K562 (cell line): ENCODE measurements around the gene HADHA. TPM values are rescaled to one million over a fixed set of nuclear protein-coding genes. Genes with fewer than 3 reads are reported as not detected.

Source experiments
- ELF1 ChIP-seq: fragments of 200-800 bp; sonication (Bioruptor generic); IDR thresholded peaks from 2 replicates; pipeline ENCODE4 v1.6.1; 2016; ENCODE audit warnings: missing genetic modification characterization, missing compliant biosample characterization
- HMGN3 ChIP-seq: IDR thresholded peaks from 2 replicates; pipeline ENCODE4 v1.6.1; 2011; ENCODE audit warnings: borderline replicate concordance, low read depth, mild to moderate bottlenecking, mixed read lengths, low read length; ENCODE audit not compliant: insufficient read length; ENCODE audit errors: extremely low read depth
- NR1H2 ChIP-seq: sonication (generic); formaldehyde crosslinking; IDR thresholded peaks from 2 replicates; pipeline ENCODE4 v1.4.0; 2020; ENCODE audit warnings: mild to moderate bottlenecking, missing genetic modification reagents
- PHB ChIP-seq: fragments of 250-450 bp; sonication (Bioruptor Pico); IDR thresholded peaks from 2 replicates; pipeline ENCODE4 v1.5.0; 2021
- TARDBP ChIP-seq: fragments of 450-650 bp; IDR thresholded peaks from 2 replicates; pipeline ENCODE4 v1.6.1; 2016
- TBP ChIP-seq: optimal IDR thresholded peaks from 2 replicates; pipeline ENCODE3; 2011; ENCODE audit warnings: low read depth, low read length, improper control_type of control experiment
- TEAD1 ChIP-seq, 2 experiments: fragments of 450-650 bp in 1 of 2; sonication (generic) in 1 of 2; formaldehyde crosslinking; IDR thresholded peaks; 2 replicates each; pipeline versions ENCODE4 v1.4.0 to v1.8.0; 2020 to 2022; ENCODE audit warnings: mild to moderate bottlenecking in 2 of 2, missing genetic modification reagents in 1 of 2
- XRCC3 ChIP-seq: fragments of 450-650 bp; IDR thresholded peaks from 2 replicates; pipeline ENCODE4 v1.6.1; 2017; ENCODE audit warnings: mild to moderate bottlenecking, moderate library complexity
- ZFX ChIP-seq: sonication (generic); formaldehyde crosslinking; IDR thresholded peaks from 2 replicates; pipeline ENCODE4 v1.8.0; 2022; ENCODE audit warnings: mild to moderate bottlenecking, missing genetic modification reagents, moderate library complexity
- ZNF274 ChIP-seq: IDR thresholded peaks from 2 replicates; pipeline ENCODE4 v1.6.1; 2011; ENCODE audit warnings: low read depth, mild to moderate bottlenecking, low read length, moderate library complexity, borderline replicate concordance
- ZNF764 ChIP-seq: fragments of 250-450 bp; sonication (Bioruptor Pico); IDR thresholded peaks from 2 replicates; pipeline ENCODE4 v1.4.0; 2020; ENCODE audit warnings: low read depth, mild to moderate bottlenecking, moderate library complexity
- ZNF785 ChIP-seq: fragments of 250-450 bp; sonication (Bioruptor Pico); IDR thresholded peaks from 2 replicates; pipeline ENCODE4 v1.4.0; 2020; ENCODE audit warnings: mild to moderate bottlenecking
- polyA plus RNA-seq, 8 experiments: library from polyadenylated mRNA; depleted of rRNA in 4 of 8; stranded (reverse) in 5 of 8; unstranded in 3 of 8; fragments of >200 nt; fragmentation: Nextera tagmentation in 2 of 8; fragmentation: Illumina TruSeq in 1 of 8; extraction: Ambion mirVana in 2 of 8; extraction: Trizol in 1 of 8; gene quantifications; 2 replicates each; pipeline versions ENCODE4 v1.2.1 to v1.2.3, GENCODE V29; 2011 to 2014; ENCODE audit warnings: inconsistent platforms in 1 of 8, missing spikeins in 1 of 8
- total RNA-seq, 7 experiments: library from RNA; depleted of rRNA in 6 of 7; stranded (reverse); fragments of >200 nt in 6 of 7; fragmentation: Illumina TruSeq in 2 of 7; extraction: Trizol in 2 of 7; gene quantifications; 2 replicates each; pipeline versions ENCODE4 v1.2.1 to v1.2.3, GENCODE V29; 2011 to 2021; ENCODE audit warnings: low replicate concordance in 1 of 7
- TF ChIP-seq, protein P1 (sequence below): fragments of 450-650 bp; IDR thresholded peaks from 2 replicates; pipeline ENCODE4 v1.7.0; 2016; ENCODE audit warnings: borderline replicate concordance
- TF ChIP-seq, protein P2 (sequence below): sonication (generic); formaldehyde crosslinking; IDR thresholded peaks from 2 replicates; pipeline ENCODE4 v1.8.0; 2023; ENCODE audit warnings: mild to moderate bottlenecking, missing genetic modification reagents
- TF ChIP-seq, protein P3 (sequence below): fragments of 450-650 bp; conservative IDR thresholded peaks from 2 replicates; pipeline ENCODE4 v1.6.1; 2016; ENCODE audit warnings: missing genetic modification characterization, low read depth, mild to moderate bottlenecking, missing compliant biosample characterization, moderate library complexity
- TF ChIP-seq, protein P4 (sequence below): sonication (generic); formaldehyde crosslinking; IDR thresholded peaks from 2 replicates; pipeline ENCODE4 v1.8.0; 2022; ENCODE audit warnings: mild to moderate bottlenecking, missing genetic modification reagents

HADHA gene
- total and polyA plus RNA-seq, 9 of the 15 experiments (the other 6 are each of a cell fraction or from before 2014, with no cell fraction given) = 145 to 326 (median 202) TPM

DNA sequence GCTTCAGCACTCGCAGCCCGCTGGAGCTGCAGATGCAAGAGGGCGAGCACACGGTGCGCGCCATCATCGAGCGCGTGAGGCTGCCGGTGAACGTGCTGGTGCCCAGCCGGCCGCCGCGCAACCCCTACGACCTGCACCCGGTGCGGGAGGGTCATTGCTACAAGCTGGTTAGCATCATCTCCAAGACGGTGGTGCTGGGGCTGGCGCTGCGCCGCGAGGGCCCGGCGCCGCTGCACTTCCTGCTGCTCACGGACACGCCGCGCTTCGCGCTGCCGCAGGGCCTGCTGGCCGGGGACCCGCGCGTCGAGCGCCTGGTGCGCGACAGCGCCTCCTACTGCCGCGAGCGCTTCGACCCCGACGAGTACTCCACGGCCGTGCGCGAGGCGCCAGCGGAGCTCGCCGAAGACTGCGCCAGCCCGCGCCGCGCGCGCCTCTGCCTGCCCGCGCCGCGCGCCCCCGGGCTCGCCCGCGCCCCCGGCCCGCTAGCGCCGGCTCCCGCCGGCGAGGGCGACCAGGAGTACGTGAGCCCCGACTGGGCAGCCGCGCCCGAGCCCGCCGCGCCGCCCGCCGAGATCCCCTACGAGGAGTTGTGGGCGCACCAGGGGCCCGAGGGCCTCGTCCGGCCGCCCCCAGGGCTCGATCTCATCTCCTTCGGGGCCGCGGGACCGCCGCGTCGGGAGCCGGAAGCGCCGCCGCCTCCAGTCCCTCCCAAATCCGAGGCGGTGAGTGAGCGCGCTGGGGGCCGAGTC, 59.7 kb downstream of the HADHA start (continued):
- TF ChIP-seq, protein P1, sequence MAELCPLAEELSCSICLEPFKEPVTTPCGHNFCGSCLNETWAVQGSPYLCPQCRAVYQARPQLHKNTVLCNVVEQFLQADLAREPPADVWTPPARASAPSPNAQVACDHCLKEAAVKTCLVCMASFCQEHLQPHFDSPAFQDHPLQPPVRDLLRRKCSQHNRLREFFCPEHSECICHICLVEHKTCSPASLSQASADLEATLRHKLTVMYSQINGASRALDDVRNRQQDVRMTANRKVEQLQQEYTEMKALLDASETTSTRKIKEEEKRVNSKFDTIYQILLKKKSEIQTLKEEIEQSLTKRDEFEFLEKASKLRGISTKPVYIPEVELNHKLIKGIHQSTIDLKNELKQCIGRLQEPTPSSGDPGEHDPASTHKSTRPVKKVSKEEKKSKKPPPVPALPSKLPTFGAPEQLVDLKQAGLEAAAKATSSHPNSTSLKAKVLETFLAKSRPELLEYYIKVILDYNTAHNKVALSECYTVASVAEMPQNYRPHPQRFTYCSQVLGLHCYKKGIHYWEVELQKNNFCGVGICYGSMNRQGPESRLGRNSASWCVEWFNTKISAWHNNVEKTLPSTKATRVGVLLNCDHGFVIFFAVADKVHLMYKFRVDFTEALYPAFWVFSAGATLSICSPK = no peak
- TF ChIP-seq TEAD1 (CRISPR knock-in tag; IDR thresholded peaks at IDR 0.05) = peak in 1 of 2 experiments; percentile 84; a peak in 2 of 4 replicates
- TF ChIP-seq ZFX (CRISPR knock-in tag) = peak; percentile 94
- TF ChIP-seq PHB (CRISPR knock-in tag) = no peak
- no peak for TF ChIP-seq XRCC3
- TF ChIP-seq NR1H2 (CRISPR knock-in tag) = peak; percentile 95
- TF ChIP-seq, protein P2, sequence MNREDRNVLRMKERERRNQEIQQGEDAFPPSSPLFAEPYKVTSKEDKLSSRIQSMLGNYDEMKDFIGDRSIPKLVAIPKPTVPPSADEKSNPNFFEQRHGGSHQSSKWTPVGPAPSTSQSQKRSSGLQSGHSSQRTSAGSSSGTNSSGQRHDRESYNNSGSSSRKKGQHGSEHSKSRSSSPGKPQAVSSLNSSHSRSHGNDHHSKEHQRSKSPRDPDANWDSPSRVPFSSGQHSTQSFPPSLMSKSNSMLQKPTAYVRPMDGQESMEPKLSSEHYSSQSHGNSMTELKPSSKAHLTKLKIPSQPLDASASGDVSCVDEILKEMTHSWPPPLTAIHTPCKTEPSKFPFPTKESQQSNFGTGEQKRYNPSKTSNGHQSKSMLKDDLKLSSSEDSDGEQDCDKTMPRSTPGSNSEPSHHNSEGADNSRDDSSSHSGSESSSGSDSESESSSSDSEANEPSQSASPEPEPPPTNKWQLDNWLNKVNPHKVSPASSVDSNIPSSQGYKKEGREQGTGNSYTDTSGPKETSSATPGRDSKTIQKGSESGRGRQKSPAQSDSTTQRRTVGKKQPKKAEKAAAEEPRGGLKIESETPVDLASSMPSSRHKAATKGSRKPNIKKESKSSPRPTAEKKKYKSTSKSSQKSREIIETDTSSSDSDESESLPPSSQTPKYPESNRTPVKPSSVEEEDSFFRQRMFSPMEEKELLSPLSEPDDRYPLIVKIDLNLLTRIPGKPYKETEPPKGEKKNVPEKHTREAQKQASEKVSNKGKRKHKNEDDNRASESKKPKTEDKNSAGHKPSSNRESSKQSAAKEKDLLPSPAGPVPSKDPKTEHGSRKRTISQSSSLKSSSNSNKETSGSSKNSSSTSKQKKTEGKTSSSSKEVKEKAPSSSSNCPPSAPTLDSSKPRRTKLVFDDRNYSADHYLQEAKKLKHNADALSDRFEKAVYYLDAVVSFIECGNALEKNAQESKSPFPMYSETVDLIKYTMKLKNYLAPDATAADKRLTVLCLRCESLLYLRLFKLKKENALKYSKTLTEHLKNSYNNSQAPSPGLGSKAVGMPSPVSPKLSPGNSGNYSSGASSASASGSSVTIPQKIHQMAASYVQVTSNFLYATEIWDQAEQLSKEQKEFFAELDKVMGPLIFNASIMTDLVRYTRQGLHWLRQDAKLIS (CRISPR knock-in tag) = peak; percentile 74; the same call in 1 of the 2 replicates
- no peak for TF ChIP-seq ZNF274
- TF ChIP-seq, protein P3, sequence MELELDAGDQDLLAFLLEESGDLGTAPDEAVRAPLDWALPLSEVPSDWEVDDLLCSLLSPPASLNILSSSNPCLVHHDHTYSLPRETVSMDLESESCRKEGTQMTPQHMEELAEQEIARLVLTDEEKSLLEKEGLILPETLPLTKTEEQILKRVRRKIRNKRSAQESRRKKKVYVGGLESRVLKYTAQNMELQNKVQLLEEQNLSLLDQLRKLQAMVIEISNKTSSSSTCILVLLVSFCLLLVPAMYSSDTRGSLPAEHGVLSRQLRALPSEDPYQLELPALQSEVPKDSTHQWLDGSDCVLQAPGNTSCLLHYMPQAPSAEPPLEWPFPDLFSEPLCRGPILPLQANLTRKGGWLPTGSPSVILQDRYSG (tag) = peak; percentile 74; the same call in 1 of the 2 replicates
- TF ChIP-seq ZNF785 = no peak
- TF ChIP-seq HMGN3 = peak; percentile 92
- peak; percentile 87 for TF ChIP-seq ZNF764 (CRISPR knock-in tag)
- TF ChIP-seq TARDBP = peak; percentile 45; the same call in 1 of the 2 replicates
- TF ChIP-seq ELF1 (tag) = peak; percentile 84
- TF ChIP-seq, protein P4, sequence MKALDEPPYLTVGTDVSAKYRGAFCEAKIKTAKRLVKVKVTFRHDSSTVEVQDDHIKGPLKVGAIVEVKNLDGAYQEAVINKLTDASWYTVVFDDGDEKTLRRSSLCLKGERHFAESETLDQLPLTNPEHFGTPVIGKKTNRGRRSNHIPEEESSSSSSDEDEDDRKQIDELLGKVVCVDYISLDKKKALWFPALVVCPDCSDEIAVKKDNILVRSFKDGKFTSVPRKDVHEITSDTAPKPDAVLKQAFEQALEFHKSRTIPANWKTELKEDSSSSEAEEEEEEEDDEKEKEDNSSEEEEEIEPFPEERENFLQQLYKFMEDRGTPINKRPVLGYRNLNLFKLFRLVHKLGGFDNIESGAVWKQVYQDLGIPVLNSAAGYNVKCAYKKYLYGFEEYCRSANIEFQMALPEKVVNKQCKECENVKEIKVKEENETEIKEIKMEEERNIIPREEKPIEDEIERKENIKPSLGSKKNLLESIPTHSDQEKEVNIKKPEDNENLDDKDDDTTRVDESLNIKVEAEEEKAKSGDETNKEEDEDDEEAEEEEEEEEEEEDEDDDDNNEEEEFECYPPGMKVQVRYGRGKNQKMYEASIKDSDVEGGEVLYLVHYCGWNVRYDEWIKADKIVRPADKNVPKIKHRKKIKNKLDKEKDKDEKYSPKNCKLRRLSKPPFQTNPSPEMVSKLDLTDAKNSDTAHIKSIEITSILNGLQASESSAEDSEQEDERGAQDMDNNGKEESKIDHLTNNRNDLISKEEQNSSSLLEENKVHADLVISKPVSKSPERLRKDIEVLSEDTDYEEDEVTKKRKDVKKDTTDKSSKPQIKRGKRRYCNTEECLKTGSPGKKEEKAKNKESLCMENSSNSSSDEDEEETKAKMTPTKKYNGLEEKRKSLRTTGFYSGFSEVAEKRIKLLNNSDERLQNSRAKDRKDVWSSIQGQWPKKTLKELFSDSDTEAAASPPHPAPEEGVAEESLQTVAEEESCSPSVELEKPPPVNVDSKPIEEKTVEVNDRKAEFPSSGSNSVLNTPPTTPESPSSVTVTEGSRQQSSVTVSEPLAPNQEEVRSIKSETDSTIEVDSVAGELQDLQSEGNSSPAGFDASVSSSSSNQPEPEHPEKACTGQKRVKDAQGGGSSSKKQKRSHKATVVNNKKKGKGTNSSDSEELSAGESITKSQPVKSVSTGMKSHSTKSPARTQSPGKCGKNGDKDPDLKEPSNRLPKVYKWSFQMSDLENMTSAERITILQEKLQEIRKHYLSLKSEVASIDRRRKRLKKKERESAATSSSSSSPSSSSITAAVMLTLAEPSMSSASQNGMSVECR (CRISPR knock-in tag) = peak; percentile 79
- TF ChIP-seq TBP = peak; percentile 63
